Ammon's horn (tissue), 1 donor: ENCODE data around the gene TFDP2.
"Not testable (repeated sequence)": the region's sequence is repeated elsewhere in the genome, so short reads cannot be mapped to it uniquely, and the experiment has no call there.

Experiments
- DNase-seq: peaks from one replicate; pipeline ENCODE4 v3.0.0-alpha.2; 2016; ENCODE audit warnings: low spot score

Gene TFDP2

DNA sequence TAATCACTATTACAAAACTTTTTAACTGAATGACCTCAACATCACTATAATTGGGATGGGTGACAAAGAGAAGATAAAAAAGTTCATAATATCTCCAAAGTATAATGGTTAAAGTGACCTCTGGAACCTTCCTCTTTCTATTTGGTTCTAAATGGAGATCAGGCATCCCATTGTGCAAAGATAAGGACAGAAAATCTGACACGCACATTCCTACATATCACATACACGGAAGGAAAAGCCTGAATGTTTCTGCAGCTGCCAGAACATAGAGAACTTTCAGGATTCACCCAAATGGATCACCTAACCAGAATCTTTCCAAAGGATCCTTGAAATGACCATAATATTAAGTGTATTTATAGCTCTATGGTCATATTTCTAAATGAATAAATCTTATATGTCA lies 128.2 kb downstream of the TFDP2 start:
- no peak for DNase-seq

DNA sequence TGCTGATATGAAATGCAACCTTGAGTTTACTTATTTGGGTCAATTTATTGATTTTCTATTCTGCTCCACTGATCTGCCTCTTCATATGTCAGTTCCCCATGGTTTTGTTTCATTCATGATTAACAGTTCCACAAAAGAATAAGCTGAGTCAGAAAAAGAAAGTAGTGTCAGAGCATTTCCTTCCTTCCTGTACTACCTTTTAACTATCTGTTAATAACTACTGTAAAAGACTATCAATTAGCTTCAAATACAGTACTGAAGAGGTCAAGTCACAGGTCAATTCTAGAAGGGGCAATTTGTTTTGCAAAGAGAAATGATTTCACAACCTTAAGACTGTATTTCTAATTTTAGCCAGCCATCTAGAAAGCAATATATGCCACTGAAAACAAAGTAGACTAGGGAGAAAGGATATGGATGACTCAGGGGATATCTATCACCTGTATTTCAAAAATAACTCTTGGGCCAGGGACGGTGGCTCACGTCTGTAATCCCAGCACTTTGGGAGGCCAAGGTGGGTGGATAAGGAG lies 129.5 kb downstream of the TFDP2 start:
- no peak for DNase-seq

DNA sequence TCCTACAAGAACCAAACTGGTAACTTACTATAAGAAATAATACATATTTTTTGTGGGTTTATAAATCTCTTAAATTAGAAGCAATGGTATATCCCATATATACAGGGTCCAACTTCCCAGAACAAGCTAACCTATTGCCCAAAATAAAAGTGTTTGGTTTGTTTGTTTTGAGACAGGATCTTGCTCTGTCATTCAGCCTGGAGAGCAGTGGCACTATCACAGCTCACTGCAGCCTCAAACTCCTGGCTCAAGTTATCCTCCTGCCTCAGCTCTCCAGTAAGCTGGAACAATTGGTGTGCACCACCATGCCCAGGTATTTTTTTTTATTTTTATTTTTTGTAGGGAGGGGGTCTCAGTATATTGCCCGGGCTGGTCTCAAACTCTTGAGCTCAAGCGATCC lies 135.4 kb downstream of the TFDP2 start:
- no peak for DNase-seq

DNA sequence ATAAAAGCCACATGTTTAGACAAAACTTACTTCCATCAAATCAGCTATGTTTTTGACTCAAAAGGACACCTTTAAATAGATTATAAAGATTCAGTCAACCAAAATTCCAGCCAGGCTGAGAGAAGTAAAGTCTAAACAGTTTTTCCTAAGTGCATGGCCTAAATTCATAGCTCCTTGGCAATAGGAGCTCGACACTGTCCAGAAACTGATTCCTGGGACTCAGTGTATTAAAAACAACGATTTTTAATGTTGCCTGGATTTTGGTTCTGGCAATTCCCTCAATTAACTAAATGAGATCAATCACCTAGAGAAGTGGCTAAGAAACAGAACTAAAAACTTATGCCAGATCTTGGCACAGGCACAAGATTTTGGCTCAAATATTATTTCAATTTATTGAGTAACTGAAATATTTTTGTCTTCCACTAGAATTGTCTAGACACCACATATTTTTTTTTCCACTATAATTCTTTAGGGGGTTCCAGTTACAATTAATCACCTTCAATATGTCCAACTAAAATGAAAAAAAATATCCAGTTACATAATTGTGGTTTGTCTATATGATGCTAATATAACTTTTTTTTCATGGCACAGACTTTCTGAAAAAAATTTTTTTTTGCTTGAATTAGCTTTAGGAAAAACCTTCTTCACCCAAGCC lies 135.9 kb downstream of the TFDP2 start:
- no peak for DNase-seq

DNA sequence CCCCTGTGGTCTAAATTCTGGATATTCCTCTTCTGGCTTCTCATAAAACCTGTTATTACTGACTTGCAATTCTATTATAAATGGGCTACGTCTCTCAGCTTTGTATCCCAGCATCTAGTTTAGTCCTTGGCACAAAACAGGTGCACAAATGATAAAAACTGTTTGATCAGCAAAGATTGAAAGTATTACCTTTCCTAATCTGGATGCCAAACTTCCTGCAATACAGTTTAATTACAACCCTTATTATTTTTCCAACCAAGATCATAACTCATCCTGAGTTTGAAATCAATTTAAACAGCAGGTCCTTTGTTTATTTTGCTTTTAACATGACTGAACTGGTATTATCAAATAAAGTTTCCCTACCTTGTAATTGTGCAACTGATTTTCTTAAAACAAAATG lies 140.3 kb downstream of the TFDP2 start:
- no peak for DNase-seq

DNA sequence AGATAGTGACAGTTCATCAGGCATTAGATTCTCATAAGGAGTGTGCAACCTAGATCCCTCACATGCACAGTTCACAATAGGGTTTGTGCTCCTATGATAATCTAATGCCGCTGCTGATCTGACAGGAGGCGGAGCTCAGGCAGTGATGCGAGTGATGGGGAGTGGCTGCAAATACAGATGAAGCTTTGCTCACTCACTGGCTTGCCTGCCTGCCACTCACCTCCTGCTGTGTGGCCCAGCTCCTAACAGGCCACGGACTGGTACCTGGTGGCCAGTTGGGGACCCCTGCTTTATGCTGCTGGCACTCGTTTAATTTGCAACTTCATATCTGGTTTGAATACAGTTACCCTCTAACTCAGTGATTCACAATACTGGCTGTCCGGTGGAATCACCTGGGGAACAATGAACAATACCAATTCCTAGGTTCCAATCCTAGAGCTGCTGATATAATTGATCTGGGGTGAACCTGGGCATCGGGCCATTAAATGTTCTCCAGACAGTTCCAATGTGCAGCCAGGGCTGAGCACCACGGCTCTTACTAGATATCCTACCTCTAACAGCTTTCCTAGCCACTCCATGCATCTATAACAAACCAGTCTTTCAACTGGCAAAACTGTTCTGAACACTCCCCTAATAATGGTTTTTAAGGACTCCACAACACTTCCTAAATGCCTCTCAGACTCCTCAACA lies 141.5 kb downstream of the TFDP2 start:
- no peak for DNase-seq

DNA sequence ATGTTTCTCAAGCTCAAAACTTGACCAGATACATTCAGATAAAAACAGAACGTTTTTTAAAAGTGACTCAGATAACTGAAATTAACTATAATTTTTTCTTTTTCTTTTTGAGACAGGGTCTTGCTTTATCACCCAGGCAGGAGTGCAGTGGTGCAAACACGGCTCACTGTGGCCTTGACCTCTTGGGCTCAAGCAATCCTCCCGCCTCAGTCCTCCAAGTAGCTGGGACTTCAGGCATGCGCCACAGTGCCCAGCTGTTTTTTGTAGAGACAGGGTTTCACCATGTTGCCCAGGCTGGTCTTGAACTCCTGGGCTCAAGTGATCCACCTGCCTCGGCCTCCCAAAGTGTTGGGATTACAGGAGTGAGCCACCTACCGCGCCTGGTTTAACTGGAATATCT lies 144.4 kb downstream of the TFDP2 start:
- not testable (repeated sequence) for DNase-seq

DNA sequence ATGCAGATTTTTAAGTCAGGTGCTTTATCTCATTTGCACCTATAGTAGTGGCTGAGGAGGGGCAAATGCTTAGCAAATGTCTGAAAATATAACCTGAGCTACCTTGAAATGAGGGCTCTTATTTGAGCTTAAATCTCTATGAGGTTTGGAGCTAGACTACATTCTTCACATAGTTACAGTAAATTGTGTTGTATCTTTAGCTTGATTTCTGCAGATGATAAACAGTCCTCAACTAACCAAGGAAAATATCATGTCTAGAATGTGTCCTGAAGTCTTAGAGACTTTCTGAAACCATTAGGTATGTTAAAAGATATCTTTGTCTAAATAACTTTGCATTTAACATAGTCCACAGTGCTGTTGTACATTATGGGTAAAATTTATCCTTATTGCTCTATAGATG lies 145.3 kb downstream of the TFDP2 start:
- no peak for DNase-seq

DNA sequence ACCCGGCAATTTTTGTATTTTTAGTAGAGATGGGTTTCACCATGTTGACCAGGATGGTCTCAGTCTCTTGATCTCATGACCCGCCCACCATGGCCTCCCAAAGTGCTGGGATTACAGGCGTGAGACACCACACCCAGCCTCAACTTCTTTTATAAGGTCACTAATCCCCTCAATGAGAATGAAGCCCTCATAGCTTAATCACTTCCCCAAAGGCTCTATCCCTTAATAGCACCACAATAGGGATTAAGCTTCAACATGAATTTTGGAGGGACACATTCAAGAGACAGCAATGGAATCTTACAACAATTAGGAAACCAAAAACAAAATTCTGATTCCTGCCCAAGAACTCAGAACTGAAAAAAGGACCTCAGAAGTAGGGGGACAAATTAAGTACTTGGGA lies 146.1 kb downstream of the TFDP2 start:
- DNase-seq: no peak

DNA sequence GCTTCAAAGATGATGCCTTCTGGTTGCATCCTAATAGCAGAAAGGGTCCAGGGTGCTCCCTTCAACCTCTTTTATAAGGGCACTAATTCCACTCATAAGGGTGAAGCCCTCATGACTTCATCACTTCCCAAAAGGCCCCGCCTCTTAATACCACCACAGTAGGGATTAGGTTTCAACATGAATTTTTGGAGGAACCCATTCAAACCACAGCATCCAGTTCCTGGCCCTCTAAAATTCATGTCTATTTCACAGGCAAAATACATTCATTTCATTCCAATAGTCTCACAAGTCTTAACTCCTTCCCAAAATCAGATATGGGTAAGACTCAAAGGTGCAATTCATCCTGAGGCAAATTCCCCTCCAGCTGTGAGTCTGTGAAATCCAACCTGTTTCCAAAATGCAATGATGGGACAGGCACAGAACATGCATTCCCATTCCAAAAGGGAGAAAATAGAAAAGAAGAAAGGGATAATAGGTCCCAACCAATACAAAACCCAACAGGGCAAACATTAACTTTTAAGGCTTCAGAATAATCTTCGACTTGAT lies 148.9 kb downstream of the TFDP2 start:
- DNase-seq: no peak

DNA sequence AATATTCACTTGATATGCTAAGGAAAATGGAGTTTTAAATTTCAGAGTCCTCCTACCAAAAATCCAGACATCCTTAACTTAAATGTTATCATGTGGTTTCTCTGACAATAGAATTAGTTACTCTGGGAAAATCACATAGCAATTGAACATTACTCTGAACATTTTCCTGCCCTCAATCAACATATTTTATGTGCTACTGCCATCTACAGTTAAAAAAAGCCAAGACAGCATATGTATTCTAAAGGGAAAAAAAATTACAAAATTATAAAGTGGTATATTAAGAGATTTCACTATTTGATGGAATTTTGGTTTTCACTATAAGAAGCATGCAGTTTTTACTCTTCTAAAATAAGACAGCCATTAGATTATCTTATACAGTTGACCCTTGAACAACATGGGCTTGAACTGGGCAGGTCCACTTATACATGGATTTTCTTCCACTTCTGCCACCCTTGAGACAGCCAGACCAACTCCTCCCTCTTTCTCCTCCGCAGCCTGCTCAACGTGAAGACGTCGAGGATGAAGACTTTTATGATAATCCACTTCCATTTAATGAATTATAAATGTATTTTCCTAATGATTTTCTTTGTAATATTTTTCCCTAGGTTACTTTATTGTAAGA lies 150.6 kb downstream of the TFDP2 start:
- no peak for DNase-seq

DNA sequence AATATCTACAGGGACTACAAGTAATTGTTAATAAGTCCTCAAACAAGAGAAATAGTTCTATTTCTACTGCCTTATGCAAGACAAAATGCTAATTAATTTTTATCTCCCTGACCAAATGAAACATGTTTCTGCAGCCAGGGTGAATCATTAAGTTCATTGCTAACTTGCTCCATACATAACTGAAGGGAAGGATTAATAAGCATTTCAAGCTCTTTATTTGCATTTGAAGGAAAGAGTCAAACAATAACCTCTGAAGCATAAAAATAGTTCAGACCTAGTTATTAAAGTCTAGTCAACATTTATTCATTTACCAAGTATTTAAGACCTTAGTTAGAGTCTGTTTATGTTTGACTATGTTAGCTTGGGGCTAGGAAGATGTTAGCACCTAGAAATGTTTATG lies 152.9 kb downstream of the TFDP2 start:
- no peak for DNase-seq

DNA sequence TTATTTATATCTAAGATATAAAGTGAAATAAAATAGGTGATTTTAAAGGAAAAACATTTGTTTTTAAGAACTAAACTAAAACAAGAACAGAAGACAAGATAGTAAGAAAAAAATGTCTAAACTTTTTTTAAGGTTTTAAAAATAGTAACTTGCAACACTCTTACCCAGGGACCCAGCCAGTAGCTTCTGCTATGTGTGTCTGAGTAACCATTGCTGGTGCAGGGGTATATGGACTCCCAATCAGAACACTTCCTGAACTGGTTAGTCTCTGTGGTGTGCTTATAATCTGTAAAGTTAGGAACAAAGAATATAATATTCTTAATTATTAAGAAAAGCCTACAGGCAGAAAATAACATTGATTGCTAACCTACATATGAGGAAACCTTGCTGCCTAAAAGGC lies 154.5 kb downstream of the TFDP2 start:
- no peak for DNase-seq

DNA sequence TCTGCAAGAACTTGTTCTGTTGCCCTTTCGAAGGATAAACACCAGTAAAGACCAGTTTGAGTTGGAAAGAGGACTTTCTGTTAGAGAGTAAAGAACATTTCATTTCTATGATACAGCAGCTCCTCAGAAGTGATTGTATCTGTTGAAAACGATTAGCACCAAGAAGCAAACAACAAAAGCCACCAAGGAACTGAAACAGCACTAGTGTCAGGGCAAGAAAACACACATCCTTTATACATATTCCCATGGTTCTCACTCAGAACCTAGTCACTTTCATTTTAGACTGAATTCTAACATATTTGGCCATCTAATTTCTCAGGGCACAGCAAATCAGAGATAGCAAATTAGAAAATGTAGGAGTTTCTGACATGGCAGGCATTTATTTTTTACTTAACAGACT lies 156.8 kb downstream of the TFDP2 start:
- no peak for DNase-seq

DNA sequence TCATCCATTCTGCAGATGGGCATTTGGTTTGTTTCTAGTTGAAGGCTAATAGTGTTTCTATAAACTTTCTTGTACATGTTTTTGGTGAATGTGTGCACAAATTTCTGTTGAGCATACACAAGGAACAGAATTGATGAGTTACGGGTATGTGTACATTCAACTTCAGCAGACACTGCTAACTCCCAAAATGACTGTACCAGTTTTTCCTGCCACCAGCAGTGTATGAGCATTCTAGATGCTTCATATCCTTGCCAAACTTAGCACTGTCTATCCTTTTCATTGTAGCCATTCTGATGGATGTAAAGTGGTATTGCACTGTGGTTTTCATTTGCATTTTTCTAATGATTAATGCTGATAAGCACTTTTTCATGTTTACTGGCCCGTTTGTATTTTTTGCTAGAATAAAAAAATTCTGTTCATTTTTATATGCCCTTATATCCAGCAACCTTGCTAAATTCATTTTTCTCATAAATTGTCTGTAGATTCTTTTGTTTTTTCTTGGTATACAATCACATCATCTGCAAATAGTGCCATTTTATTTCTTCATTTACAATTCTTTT lies 162.7 kb downstream of the TFDP2 start:
- DNase-seq: no peak

DNA sequence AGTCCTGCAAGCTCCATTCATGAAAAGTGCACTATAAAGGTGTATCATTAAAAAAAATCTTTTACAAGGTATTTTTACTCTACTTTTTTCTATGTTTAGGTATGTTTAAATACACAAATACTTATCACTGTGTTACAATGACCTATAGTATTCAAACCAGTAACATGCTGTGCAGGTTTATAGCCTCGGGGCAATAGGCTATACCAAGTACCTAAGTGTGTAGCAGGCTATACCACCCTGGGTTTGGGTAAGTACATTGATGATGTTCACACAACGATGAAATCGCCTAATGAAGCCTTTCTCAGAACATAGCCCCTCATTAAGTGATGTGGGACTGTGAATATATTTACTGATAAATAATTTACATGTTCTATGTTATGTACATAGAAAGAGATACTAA lies 168.3 kb downstream of the TFDP2 start:
- no peak for DNase-seq

DNA sequence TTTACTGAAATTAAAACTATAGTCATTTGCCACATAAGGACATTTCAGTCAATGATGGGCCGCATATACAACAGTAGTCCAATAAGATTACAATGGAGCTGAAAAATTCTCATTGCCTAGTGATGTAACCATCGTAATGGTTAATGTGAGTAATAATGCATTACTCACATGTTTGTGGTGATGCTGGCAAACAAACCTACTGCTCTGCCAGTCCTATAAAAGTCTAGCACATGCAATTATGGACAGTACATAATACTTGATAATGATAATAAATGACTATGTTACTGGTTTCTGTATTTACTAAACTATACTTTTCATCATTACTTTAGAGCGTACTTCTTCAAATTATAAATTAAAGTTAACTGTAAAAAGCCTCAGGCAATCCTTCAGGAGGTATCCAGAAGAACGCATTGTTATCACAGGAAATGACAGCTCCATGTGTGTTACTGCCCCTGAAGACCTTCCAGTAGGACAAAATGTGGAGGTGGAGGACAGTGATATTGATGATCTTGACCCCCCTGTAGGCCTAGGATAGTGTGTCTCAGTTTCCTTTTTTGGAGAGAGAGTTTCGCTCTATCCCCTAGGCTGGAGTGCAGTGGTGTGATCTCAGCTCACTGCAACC lies 170.2 kb downstream of the TFDP2 start:
- no peak for DNase-seq

DNA sequence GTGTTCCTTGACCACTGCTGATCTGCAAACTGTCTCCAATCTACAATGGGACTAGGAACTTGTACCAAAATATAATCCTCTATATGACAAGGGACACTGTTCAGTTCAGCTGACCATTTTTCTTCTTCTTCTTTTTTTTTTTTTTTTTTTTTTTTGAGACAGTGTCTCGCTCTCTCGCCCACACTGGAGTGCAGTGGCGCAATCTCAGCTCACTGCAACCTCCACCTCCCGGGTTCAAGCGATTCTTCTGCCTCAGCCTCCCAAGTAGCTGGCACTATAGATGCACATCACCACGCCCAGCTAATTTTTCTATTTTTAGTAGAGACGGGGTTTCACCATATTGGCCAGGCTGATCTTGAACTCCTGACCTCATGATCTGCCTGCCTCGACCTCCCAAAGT lies 174.6 kb downstream of the TFDP2 start:
- not testable (repeated sequence) for DNase-seq

DNA sequence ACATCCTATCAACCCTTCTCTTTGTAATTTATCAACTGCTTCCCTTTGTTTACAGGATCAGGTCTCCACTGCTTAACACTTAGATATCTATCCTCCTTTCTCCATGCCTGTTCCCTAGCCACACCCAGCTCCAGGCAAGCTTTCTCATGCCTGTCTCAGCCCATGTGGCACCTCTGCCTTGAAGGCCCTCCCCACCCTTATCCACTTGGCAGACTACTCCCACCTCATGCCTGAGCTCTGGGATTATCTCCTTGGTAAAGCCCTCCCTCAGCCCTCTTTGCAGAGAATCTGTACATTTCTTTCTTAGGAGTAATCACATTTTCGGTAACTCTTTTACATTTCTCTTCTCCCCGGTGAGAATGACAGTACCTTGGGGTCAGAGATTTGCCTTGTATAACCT lies 176.9 kb downstream of the TFDP2 start:
- DNase-seq: no peak

DNA sequence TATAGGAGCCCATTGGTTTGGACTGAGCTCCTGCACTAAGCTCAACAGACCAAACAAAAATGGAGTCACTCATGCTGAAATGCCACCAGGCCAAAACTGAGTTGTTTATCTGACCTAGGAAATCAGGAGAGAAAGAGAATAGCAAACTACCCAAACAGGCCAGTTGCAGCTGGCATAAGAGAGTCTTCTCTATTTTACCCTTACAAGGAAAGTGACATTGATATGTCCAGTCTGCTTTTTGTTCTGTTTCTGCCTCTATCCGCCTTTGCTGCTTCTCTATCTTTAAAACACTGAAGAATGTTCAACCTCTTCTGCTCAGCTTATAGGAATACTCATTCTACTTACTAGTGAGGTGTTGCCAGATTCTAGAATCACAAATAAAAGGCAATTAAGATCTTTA lies 177.8 kb downstream of the TFDP2 start:
- DNase-seq: no peak

DNA sequence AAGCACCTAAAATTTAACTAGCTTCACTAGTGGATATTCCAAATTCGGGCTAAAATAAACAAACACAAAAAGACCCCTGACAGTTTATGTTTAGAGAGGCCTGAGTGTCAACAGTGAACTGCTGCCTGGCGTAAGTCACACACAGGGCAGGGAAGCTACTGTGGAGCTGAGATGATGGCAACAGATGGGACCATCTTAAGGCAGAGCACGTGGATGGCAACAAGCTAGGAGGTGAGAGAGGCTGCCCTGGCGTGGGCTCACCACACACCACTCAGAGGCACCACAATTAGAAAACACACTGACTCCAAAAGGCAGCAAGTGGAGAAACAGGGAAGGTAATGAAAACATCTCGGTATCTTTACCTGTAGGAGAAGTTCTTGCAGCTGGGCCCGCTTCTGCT lies 179.6 kb downstream of the TFDP2 start:
- DNase-seq: no peak

DNA sequence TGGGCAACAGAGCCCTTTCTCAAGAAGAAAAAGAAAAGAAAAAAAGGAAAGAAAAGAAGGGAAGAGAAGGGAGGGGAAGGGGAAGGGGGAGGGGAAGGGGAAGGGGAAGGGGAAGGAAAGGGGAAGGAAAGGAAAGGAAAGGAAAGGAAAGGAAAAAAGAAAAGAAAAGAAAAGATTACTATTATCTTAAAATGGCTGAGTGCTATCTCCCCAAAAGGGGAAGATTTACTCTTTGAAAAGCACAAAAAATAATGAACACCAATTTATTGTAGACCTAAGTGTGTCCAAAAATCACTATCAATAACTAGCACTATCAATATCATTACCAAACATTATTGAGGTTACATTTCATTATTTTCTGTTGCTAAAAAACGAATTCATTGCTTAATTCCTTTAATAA lies 183.9 kb downstream of the TFDP2 start:
- no peak for DNase-seq
